Choroid plexus epithelial cell (primary cell): ENCODE data around the gene KCNMB4.

Experiments used
- DNase-seq: peaks from one replicate; pipeline ENCODE4 v3.0.0-alpha.2; 2010; ENCODE audit warnings: low read depth
- H3K4me3 ChIP-seq: 2 replicates; pipeline ENCODE4 v1.5.1; 2011; ENCODE audit warnings: low read depth, mild to moderate bottlenecking, control low read depth, low read length, moderate library complexity
- TF ChIP-seq, protein P1 (sequence below): conservative IDR thresholded peaks from 2 replicates; pipeline ENCODE4 v1.5.1; 2011; ENCODE audit warnings: low read depth, mild to moderate bottlenecking, control low read depth, inconsistent platforms, low read length, moderate library complexity

The KCNMB4 gene

GRCh38 chr12:70332236-70332635 is 33.9 kb upstream of the KCNMB4 start:
- H3K4me3 ChIP-seq, result no peak overlapping the region
- DNase-seq, result no peak
- TF ChIP-seq, protein P1, sequence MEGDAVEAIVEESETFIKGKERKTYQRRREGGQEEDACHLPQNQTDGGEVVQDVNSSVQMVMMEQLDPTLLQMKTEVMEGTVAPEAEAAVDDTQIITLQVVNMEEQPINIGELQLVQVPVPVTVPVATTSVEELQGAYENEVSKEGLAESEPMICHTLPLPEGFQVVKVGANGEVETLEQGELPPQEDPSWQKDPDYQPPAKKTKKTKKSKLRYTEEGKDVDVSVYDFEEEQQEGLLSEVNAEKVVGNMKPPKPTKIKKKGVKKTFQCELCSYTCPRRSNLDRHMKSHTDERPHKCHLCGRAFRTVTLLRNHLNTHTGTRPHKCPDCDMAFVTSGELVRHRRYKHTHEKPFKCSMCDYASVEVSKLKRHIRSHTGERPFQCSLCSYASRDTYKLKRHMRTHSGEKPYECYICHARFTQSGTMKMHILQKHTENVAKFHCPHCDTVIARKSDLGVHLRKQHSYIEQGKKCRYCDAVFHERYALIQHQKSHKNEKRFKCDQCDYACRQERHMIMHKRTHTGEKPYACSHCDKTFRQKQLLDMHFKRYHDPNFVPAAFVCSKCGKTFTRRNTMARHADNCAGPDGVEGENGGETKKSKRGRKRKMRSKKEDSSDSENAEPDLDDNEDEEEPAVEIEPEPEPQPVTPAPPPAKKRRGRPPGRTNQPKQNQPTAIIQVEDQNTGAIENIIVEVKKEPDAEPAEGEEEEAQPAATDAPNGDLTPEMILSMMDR, result no peak

GRCh38 chr12:70334742-70335141 is 31.3 kb upstream of the KCNMB4 start:
- DNase-seq, result no peak
- H3K4me3 ChIP-seq, result no peak overlapping the region
- TF ChIP-seq, protein P1, result no peak

GRCh38 chr12:70338531-70338930 is 27.6 kb upstream of the KCNMB4 start:
- TF ChIP-seq, protein P1, result no peak
- H3K4me3 ChIP-seq, result no peak overlapping the region
- DNase-seq, result peak; percentile 23

DNA sequence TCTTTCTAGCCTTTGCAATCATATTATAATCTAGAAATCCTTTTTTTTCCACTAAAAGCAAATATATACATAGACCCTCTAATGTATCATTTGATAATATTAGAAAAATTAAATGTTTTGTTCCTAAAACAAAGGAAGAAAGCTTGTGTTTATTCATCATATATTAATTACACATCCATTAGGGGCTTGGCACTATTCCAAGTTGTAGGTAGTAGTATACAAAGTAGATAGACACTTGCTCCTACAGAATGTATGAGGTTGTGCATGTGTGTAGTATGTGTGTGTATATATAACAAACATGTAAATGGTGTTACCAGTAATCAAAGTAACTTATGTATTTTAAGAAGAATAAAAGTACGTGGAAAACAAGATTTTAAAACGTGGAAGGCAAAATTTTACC is 15.0 kb upstream of the KCNMB4 start:
- no peak overlapping the region for H3K4me3 ChIP-seq
- no peak for DNase-seq
- TF ChIP-seq, protein P1, result no peak

GRCh38 chr12:70353780-70354660 is 12.1 kb upstream of the KCNMB4 start:
- no peak for DNase-seq
- H3K4me3 ChIP-seq, result no peak overlapping the region
- TF ChIP-seq, protein P1, result no peak

DNA sequence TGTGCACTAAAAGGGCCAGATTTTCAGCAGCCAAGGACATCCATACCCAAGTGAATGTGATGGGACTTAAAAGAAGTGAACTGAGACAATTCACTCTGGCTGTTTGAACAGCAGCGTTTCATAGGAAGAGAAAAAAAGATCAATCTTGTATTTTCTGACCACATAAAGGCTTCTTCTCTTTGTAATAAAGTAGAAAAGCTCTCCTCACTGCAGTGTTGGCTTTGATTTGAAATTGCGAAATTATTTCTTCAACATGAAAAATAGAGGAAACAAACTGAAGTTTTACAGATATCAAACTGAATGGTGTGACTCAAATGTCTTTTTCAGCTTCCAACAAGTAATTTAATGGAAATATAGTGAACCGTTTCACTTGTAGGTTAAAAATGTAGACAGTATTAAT is 11.3 kb upstream of the KCNMB4 start:
- no peak overlapping the region for H3K4me3 ChIP-seq
- TF ChIP-seq, protein P1, result no peak
- no peak for DNase-seq

DNA sequence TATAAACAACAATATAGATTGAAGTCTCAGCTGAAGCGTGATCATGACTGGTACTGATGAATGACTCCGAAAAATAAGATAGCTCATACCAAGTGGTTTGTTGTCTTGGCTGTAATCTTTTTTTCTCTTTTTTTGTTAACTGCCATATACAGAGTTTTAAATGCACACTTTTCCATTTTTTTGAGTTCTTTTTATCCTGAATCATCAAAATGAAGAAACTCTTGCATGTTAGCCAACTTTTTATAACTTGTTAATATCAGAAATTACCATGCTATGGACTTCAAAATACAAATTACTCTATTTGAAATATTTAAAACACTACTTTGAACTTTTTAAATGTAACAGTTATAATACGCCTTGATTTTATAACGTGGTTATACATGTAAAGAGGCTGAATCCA is 10.1 kb upstream of the KCNMB4 start:
- no peak for DNase-seq
- H3K4me3 ChIP-seq, result no peak overlapping the region
- TF ChIP-seq, protein P1, result no peak
